Small intestine (tissue), 7 donors: ENCODE data around the gene PARD3B. TPM values are rescaled to one million over a fixed set of nuclear protein-coding genes. Genes with fewer than 3 reads are reported as not detected.

Experiments
- DNase-seq, 2 donors: peaks; one replicate each; pipeline versions ENCODE4 v3.0.0 to v3.0.0-alpha.2; 2013
- FAIRE-seq: peaks from 2 replicates; lab custom pipeline; 2012; peaks lifted over from hg19 to GRCh38; lab: Jason Lieb, UNC
- H3K27ac ChIP-seq, 3 donors: one replicate each; pipeline ENCODE4 v1.5.1; 2013; ENCODE audit warnings: low read length in 2 of 3, mild to moderate bottlenecking in 2 of 3, control low read depth in 1 of 3, inconsistent platforms in 1 of 3, low read depth in 1 of 3, moderate library complexity in 1 of 3
- H3K27me3 ChIP-seq, 3 donors: one replicate each; pipeline ENCODE4 v1.6.1; 2013; ENCODE audit warnings: low read length in 3 of 3, inconsistent platforms in 1 of 3; ENCODE audit not compliant: control insufficient read depth in 3 of 3, insufficient read depth in 3 of 3
- H3K36me3 ChIP-seq, 3 donors: one replicate each; pipeline ENCODE4 v1.6.1; 2013; ENCODE audit warnings: low read length in 3 of 3, inconsistent platforms in 1 of 3, low read depth in 1 of 3, mild to moderate bottlenecking in 1 of 3, moderate library complexity in 1 of 3; ENCODE audit not compliant: control insufficient read depth in 3 of 3, insufficient read depth in 2 of 3
- H3K4me1 ChIP-seq, 3 donors: one replicate each; pipeline ENCODE4 v1.6.1; 2013; ENCODE audit warnings: low read length in 2 of 3, inconsistent platforms in 1 of 3, low read depth in 1 of 3, mild to moderate bottlenecking in 1 of 3, moderate library complexity in 1 of 3; ENCODE audit not compliant: control insufficient read depth in 3 of 3, insufficient read depth in 2 of 3
- H3K4me3 ChIP-seq, 3 donors: one replicate each; pipeline ENCODE4 v1.5.1; 2013; ENCODE audit warnings: low read length in 3 of 3, control low read depth in 1 of 3, inconsistent platforms in 1 of 3, low read depth in 1 of 3, mild to moderate bottlenecking in 1 of 3, moderate library complexity in 1 of 3
- H3K9me3 ChIP-seq, 2 donors: one replicate each; pipeline ENCODE4 v1.6.1; 2013; ENCODE audit warnings: low read depth in 1 of 2, low read length in 1 of 2; ENCODE audit not compliant: control insufficient read depth in 2 of 2, insufficient read depth in 1 of 2
- WGBS, 3 donors: extraction: QIAGEN DNeasy Blood & Tissue Kit; methylation state at CpG; one replicate each; pipeline ENCODE4 v1.1.7; 2013; 5-methylcytosine and 5-hydroxymethylcytosine counted together
- polyA plus RNA-seq, 4 donors: library from polyadenylated mRNA; stranded (reverse) in 3 of 4; unstranded in 1 of 4; fragments of 200-250 nt in 3 of 4; fragments of 120-200 nt in 1 of 4; gene quantifications; one replicate each; pipeline versions ENCODE4 v1.2.1 to v1.2.3, GENCODE V29; 2013
- donor health status: healthy with polysubstance abuse.
- donor health status: control.
- donor health status: control.
- donor health status: Bipolar disorder and iron deficiency.
- donor health status: healthy.

The PARD3B gene
- polyA plus RNA-seq, 4 donors = 2.8 to 10.7 (median 3.6) TPM

DNA sequence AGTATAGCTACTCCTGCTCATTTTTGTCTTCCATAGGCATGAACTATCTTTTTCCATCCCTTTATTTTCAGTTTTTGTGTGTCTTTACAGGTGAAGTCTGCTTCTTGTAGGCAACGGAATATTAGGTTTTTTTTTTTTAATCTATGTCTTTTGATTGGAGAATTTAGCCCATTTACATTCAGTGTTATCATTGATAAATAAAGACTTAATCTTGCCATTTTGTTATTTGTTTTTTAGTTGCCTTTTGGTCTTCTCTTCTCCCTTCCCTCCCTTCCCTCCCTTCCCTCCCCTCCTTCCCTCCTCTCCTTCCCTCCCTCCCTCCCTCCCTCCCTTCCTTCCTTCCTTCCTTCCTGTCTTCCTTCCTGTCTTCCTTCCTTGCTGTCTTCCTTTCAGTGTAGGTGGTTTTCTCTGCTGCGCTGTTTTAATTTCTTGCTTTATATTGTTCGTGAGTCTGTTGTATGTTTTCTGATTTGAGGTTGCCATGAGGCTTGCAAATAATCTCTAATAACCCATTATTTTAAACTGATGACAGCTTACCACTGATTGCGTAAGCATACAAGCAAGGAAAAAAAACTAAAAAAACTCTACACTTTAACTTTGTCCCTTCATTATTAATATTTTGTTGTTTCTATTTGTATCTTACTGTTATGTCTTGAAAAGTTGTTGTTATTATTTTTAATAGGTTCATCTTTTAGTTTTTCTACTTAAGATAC lies 353.8 kb downstream of the PARD3B start:
- Histone ChIP-seq H3K9me3 (peaks cover 0 to 7% of the 10 kb centered on the region in 2 donors), H3K36me3 (peaks cover 0 to 3% (median 0%) of the 10 kb centered on the region in 3 donors), H3K4me3 (no peak overlapping the region), H3K4me1 (peaks cover 0 to 4% (median 0%) of the 10 kb centered on the region in 3 donors), H3K27ac (no peak overlapping the region), H3K27me3 (no peaks in the 10 kb centered on the region)
- DNase-seq (no peak), FAIRE-seq (no peak)
- 95 to 97% (median 96%) methylated on average over 4 of the region's 4 CpGs for WGBS, 3 donors

DNA sequence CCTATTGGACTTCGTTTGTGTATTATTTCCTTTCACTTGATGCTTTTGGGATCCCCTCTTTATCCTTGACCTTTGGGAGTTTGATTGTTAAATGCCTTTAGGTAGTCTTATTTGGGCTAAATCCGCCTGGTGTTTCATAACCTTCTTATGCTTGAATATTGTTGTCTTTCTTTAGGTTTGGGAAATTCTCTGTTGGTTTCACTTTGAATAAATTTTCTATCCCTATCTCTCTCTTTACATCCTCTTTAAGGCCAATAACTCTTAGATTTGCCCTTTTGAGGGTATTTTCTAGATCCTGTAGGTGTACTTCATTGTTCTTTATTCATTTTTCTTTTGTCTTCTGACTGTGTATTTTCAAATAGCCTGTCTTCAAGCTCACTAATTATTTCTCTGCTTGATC lies 354.7 kb downstream of the PARD3B start:
- Histone ChIP-seq H3K4me1 (peaks cover 0 to 4% (median 0%) of the 10 kb centered on the region in 3 donors), H3K27me3 (no peaks in the 10 kb centered on the region), H3K27ac (no peak overlapping the region), H3K9me3 (peaks cover 0 to 7% of the 10 kb centered on the region in 2 donors), H3K36me3 (peaks cover 0 to 3% (median 0%) of the 10 kb centered on the region in 3 donors), H3K4me3 (no peak overlapping the region)
- WGBS, 3 donors = 73 to 82% (median 81%) methylated on average over 2 of the region's 2 CpGs
- FAIRE-seq (no peak), DNase-seq (no peak)

DNA sequence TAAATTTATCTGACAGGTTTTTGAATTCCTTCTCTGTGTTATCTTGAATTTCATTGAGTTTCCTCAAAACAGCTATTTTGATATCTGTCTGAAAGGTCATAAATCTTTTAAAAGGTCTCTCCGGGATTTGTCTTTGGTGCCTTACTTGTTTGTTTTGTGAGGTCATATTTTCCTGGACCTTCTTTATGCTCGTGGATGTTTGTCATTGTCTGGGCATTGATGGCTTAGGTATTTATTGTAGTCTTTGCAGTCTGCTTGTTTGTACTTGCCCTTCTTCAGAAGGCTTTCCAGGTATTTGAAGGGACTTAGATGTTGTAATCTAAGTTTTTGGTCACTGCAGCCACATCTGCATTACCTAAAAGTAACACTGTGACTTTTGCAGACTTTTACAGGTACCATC lies 355.2 kb downstream of the PARD3B start:
- H3K9me3 ChIP-seq = peaks cover 0 to 7% of the 10 kb centered on the region in 2 donors
- H3K4me3 ChIP-seq = no peak overlapping the region
- DNase-seq (peak in 1 of 2 donors; percentile 6), FAIRE-seq (no peak)
- peaks cover 0 to 3% (median 0%) of the 10 kb centered on the region in 3 donors for H3K36me3 ChIP-seq
- 25 to 34% (median 30%) methylated on average over 2 of the region's 2 CpGs for WGBS, 3 donors
- H3K4me1 ChIP-seq = peaks cover 0 to 4% (median 0%) of the 10 kb centered on the region in 3 donors
- H3K27ac ChIP-seq = no peak overlapping the region
- H3K27me3 ChIP-seq = no peaks in the 10 kb centered on the region

DNA sequence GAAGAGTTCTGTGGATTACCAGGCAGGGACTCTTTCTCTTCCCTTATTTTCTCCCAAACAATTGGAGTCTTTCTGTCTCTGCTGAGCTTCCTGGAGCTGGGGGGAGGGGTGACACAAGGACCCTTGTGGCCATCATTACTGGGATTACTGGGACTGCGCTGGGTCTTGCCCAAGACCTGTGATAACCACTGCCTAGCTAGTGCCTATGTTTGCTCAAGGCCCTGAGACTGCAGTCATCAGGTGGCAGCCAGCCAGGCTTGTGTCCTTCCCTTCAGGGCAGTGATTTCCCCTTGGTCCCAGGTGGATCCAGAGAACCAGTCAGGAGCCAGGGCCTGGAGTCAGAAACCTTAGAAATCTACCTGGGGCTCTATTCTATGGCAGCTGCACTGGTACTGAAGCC lies 355.6 kb downstream of the PARD3B start:
- H3K4me1 ChIP-seq = peaks cover 0 to 4% (median 0%) of the 10 kb centered on the region in 3 donors
- H3K27ac ChIP-seq = no peak overlapping the region
- no peak for FAIRE-seq
- WGBS, 3 donors = 74 to 87% (median 76%) methylated on average over 1 of the region's 1 CpG
- H3K36me3 ChIP-seq = peaks cover 0 to 3% (median 0%) of the 10 kb centered on the region in 3 donors
- H3K27me3 ChIP-seq = no peaks in the 10 kb centered on the region
- peaks cover 0 to 7% of the 10 kb centered on the region in 2 donors for H3K9me3 ChIP-seq
- no peak overlapping the region for H3K4me3 ChIP-seq
- DNase-seq = peak; percentile 6 to 24

DNA sequence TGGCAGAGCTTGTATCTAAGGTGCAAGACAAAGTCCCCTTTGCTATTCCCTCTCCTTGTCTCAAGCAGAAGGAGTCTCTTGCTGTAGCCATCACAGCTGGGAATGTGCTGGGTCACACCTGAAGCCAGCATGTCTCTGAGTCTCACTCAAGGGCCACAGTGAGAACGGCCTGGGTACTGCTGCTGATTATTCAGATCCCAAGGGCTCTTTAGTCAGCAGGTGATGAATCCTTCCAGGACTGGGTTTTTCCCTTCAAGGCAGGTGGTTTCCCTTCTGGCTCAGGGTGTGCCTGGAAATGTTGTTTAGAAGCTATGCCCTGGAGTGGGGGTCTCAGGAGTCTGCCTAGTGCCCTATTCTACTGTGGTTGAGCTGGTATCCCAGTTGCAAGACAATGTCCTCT lies 356.3 kb downstream of the PARD3B start:
- Histone ChIP-seq H3K4me1 (peaks cover 0 to 4% (median 0%) of the 10 kb centered on the region in 3 donors), H3K27ac (no peak overlapping the region), H3K9me3 (peaks cover 0 to 7% of the 10 kb centered on the region in 2 donors), H3K27me3 (no peaks in the 10 kb centered on the region), H3K4me3 (no peak overlapping the region), H3K36me3 (peaks cover 0 to 3% (median 0%) of the 10 kb centered on the region in 3 donors)
- DNase-seq (no peak), FAIRE-seq (no peak)
- 62 to 95% (median 92%) methylated on average over 1 of the region's 1 CpG for WGBS, 3 donors

DNA sequence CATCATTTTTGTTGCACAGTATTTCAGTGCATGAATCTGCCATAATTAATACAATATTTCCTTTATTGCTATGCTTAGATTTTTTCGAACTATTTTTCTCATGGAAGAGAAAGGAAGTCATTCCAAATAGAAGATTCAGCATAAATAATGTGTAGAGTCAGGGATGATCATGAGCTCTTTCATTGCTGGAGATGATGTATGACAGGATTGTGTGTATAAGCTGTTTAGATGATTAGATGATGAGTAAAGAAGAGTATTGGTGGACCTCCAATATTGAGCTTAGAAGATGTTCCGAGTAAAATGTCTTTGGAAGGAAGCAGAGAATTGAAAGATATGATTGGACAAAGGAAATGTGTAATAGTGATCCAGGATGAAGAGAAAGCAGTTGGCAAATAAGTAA lies 364.5 kb downstream of the PARD3B start:
- no peak overlapping the region for H3K4me3 ChIP-seq
- H3K27me3 ChIP-seq = no peaks in the 10 kb centered on the region
- H3K36me3 ChIP-seq = no peaks in the 10 kb centered on the region
- 85 to 93% (median 86%) methylated on average over 2 of the region's 2 CpGs for WGBS, 3 donors
- DNase-seq (no peak), FAIRE-seq (no peak)
- H3K4me1 ChIP-seq = no peaks in the 10 kb centered on the region
- no peaks in the 10 kb centered on the region for H3K9me3 ChIP-seq
- H3K27ac ChIP-seq = no peak overlapping the region

DNA sequence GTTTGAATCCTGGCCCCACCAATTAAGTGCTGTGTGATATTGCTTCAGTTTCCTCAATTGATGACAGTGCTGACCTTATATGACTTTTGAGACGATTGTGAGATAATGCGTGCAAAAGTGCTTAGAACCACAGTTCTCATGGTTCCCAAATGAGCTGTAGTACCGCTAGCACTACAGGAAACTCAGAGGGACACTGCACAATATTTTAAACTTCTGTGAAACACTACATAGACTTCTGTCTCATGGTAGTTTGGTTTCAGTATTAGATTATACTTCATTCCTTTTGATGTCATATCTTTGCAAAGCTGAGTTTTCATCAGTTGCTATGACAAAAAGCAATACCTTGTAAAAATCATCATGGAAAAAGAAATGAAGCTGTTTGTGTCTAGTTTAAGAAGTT lies 368.0 kb downstream of the PARD3B start:
- Histone ChIP-seq H3K9me3 (no peaks in the 10 kb centered on the region), H3K4me3 (no peak overlapping the region), H3K36me3 (no peaks in the 10 kb centered on the region), H3K27ac (no peak overlapping the region), H3K27me3 (no peaks in the 10 kb centered on the region), H3K4me1 (no peaks in the 10 kb centered on the region)
- no peak for DNase-seq
- FAIRE-seq = no peak
- WGBS, 3 donors = 84 to 87% (median 87%) methylated on average over 3 of the region's 3 CpGs

DNA sequence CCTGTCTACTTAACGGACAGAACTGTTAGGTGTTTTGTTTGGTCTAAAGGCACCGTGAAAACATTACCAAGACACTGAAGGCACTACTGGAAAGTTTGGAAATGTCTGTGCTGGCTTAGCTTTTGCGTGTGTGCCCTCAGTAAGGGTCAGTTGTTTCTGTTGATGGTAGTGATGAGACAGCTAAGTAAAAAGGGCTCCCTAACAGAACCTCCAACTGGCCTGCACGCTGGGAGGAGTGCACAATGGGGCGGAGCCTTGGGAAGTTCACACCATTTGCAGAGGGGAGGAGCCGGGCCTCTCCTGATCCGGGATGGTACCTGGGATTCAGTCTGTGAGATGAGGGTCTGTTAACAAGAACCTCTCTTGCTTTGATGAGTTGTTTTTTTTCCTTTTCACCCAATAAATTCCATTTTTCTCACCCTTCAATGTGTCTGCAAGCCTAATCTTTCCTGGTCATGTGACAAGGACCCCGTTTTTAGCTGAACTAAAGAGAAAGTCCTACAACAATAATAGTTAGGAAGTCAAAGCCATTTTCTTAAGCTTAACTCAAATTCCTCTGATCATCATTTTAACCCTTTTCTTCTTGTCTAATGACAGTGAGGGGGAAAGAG lies 368.7 kb downstream of the PARD3B start:
- Histone ChIP-seq H3K36me3 (no peaks in the 10 kb centered on the region), H3K9me3 (no peaks in the 10 kb centered on the region), H3K27ac (no peak overlapping the region), H3K4me3 (no peak overlapping the region), H3K4me1 (no peaks in the 10 kb centered on the region), H3K27me3 (no peaks in the 10 kb centered on the region)
- DNase-seq = no peak
- 89 to 91% (median 90%) methylated on average over 8 of the region's 8 CpGs for WGBS, 3 donors
- FAIRE-seq = no peak
